CD4-positive, alpha-beta T cell treated with Interferon alpha-2 for 1 hour (primary cell): ENCODE data around the gene HRC.
A peak's percentile ranks its signal among the peaks of the same experiment; 100 is the strongest.
"Not testable (repeated sequence)": the region's sequence is repeated elsewhere in the genome, so short reads cannot be mapped to it uniquely, and the experiment has no call there.

ENCODE experiments used
- DNase-seq, 2 donors: peaks; one replicate each; pipeline ENCODE4 v3.0.0-alpha.2; 2020 to 2022

The HRC gene

DNA sequence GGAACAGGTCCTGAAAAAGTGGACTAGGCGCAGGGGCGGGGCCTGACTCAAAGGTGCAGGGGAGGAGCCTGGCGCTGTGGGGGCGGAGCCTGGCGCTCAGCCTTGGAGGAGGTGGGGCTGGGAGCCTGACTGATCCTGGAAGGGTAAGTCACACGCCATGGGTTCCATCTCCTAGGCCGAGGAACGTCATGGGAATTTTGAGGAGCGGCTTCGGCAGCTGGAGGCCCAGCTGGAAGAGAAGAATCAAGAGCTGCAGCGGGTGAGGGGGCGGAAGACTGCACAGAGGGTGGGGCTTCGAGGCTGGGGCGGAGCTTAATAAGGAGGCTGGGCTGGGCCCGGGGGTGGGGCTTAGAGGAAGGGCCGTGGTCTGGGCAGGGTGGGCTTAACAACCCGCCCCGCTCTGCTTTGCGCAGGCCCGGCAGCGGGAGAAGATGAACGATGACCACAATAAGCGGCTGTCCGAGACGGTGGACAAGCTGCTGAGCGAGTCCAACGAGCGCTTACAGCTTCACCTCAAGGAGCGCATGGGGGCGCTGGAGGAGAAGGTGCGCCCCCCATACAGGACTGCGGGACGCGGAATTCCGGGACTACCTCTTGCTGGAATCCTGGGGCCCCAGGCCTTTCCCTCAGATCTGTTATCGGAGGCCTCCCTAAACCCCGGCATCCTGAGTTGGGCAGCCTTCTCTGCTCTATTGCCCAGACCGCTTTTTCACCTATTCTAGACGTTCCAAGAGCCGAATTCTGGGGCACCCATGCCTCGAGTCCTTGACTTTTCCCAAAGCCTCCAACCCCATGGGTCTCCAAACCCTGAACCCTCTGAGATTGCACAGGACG lies 21.4 kb downstream of the HRC start:
- peak; percentile 46 to 62 for DNase-seq

DNA sequence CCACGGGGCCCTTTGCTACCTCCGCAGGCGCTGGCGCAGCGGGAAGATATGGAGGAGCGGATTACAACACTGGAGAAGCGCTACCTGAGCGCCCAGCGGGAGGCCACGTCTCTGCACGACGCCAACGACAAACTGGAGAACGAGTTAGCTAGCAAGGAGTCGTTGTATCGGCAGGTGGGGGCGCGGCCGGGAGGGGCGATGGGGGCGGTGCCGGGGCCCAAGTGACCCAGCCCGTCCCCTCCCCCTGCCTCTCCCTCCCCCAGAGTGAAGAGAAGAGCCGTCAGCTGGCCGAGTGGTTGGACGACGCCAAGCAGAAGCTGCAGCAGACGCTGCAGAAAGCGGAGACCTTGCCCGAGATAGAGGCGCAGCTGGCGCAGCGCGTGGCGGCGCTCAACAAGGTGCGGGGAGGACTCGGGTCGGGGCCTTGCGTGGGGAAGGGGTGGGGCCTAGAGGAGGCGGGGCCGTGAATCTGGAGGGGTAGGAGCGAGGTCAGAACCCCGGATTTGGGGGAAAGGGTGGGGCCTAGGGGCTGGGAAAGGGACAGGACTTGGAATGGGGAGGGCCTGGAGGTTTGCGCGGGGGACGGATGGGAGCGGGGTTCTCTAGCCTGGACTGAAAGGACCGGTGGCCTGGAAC lies 22.1 kb downstream of the HRC start:
- peak in 1 of 2 donors; percentile 51 for DNase-seq

DNA sequence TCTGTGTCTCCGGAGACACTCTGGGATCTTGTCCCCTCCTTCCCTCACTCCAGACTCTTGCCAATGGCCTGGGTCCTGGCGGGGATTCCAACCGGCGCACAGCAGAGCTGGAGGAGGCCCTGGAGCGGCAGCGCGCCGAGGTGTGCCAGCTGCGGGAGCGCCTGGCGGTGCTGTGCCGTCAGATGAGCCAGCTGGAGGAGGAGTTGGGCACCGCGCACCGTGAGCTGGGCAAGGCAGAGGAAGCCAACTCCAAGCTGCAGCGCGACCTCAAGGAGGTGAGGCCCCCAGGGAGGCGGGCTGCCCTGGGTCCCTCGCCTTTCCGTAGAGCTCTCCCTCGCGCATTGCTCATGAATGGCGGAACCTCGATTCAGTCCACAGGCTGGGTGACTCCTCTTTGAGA lies 24.9 kb downstream of the HRC start:
- no peak for DNase-seq

DNA sequence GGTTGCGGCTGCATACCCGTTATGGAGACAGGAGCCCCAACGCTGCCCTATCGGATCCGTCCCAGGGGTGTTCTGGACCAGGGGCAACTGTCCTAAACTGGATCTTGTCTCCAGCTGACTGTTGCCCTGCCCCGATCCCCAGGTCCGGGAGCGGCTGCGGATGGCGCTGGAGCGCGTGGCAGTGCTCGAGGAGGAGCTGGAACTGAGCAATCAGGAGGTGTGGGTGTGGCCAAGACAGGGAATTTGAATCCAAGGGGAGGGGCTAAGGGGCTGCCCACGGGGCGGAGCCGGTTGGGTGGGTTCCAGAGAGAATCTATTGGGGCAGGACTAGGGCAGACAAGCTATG lies 26.0 kb downstream of the HRC start:
- DNase-seq: no peak

DNA sequence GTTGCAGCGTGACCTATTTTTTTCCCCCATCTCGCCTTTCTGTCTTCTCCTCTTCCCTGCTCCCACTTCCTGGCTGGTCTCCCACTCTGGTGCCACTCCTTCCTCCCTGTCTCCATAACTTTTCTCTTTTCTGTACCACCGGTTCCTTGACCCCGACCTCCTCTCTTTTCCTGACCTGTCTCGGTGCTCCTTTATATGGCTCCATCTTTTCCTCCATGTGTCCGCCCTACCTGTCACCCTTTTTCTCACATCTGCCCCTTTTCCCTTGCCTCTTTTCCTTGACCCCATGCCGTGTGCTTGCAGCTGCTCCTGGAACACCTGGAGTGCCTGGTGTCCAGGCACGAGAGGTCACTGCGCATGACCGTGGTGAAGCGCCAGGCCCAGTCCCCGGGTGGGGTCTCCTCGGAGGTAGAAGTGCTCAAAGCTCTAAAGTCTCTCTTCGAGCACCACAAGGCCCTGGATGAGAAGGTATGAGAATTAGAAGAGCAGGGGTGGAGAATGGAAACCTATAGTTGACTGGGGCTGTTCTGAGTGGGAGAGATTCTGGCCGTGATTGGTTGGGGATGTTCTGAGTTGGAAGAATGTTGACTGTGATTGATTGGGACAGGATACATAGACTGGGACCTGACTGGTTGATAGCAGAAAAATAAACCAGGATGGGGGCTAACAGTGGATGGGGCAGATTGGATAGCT lies 26.5 kb downstream of the HRC start:
- DNase-seq: no peak

DNA sequence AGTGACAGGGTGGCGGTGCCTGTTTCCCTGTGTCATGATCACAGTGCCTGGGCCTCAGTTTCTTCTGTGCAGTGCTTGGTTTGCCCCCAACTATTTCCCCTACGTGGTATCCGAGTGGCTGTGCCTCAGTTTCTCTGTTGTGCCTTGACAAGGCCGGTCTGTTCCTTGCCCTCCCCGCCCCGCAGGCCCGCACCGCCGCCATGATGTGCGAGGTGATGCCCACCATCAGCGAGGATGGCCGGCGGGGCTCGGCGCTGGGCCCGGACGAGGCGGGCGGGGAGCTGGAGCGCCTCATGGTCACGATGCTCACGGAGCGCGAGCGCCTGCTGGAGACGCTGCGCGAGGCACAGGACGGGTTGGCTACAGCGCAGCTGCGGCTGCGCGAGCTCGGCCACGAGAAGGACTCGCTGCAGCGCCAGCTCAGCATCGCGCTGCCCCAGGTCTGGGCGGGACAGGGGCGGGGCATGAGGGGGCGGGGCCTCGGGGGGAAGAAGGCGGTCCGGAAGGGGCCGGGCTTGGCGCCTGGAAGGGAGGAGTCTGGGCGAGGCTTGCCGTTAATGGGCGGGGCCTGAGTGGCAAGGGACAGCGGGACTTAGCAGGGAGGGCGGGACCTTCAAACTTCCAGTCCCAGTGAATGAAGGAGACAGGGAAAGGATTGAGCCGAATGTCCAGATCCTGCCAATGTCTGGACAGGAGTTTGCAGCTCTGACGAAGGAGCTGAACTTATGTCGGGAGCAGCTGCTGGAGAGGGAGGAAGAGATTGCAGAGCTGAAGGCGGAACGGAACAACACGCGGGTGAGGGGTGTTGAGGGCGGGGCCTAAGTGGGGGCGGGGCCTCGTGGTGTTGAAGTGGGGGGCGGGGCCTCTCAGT lies 27.3 kb downstream of the HRC start:
- peak; percentile 96 to 97 for DNase-seq

DNA sequence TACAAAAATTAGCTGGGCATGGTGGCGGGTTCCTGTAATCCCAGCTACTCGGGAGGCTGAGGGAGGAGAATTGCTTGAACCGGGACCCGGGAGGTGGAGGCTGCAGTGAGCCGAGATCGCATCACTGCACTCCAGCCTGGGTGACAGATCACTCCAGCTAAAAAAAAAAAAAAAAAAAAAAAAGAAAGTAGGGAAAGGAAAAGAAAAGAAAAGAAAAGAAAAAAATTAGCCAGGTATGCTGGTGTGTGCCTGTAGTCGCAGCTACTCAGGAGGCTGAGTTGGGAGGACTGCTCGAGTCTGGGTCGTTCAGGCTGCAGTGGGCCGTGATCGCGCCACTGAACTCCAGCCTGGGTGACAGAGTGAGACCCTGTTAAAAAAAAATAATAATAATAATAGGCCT lies 28.0 kb downstream of the HRC start:
- DNase-seq: not testable (repeated sequence)

DNA sequence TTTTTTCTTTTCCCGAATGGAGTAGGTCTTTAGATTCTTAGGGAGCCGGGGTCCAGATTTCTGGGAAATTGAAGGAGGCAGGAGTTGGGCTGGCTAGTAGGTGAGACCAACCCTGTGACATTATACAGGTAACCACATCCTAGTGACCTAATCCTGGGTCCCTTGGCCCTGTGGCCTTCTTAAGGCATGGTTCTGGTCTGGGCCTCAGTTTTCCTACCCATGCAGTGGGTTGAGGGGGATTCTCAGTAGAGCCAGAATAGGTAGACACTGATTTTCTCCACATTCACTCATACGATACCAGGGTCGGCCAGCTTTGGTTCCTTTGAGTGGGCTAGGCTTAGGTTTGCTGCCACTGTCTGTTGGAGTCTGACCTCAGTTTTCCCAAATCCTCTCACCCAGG lies 28.6 kb downstream of the HRC start:
- DNase-seq: no peak

DNA sequence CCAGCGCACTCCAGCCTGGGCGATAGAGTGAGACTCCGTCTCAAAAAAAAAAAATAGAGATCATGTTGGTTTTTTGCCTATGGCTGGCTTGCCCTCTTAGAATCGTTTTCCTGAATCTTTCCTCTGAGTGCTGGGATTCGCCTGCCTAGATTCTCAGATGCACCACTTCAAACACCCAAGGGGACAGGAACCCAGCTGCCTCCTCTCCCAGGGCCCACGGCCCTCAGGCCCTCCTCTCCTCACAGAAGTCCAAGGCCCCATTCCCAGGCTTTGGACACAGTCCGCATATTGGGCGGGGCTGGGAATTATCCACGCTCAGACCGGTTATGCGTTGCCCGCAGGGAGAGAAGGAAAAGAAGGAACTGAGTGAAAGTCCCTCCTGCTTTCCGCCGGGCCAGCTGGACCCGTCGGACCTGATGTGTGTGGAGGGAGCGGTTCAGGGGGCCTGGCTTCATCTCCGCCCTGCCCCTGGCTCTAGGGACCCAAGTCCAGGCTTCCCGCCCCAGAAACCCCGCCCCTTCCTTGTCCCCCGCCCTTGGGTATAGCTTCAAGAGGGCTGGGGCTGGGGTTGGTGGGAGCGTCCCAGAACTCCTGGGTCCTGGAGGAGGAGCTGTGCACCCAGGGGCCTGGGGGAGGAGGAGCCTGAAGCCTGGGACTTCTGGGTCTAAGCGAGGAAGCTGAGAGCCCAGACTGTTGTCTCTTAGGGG lies 30.0 kb downstream of the HRC start:
- DNase-seq: no peak

DNA sequence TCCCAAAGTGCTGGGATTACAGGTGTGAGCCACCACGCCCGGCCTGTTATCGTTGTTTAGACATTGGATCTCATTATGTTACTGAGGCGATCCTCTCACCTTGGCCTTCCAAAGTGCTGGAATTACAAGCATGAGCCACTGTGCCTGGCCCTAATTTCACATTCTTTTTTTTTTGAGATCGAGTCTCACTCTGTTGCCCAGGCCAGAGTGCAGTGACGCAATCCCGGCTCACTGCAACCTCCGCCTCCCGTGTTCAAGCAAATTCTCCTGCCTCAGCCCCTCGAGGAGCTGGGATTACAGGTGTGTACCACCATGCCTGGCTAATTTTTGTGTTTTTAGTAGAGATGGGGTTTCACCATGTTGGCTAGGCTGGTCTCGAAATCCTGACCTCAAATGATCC lies 31.9 kb downstream of the HRC start:
- not testable (repeated sequence) for DNase-seq

DNA sequence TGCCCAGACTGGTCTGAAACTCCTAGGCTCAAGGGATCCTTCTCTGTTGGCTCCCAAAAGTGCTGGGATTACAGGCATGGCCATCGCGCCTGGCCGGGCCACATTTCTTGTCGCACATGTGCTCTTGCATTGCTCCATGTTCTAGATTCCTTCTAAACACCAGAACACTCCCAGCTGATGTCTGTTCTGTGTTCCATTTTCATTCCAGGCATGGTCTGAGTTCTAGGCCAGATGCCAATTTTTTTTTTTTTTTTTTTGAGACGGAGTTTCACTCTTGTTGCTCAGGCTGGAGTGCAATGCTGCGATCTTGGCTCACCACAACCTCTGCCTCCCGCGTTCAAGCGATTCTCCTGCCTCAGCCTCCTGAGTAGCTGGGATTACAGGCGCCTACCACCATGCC lies 33.4 kb downstream of the HRC start:
- not testable (repeated sequence) for DNase-seq

DNA sequence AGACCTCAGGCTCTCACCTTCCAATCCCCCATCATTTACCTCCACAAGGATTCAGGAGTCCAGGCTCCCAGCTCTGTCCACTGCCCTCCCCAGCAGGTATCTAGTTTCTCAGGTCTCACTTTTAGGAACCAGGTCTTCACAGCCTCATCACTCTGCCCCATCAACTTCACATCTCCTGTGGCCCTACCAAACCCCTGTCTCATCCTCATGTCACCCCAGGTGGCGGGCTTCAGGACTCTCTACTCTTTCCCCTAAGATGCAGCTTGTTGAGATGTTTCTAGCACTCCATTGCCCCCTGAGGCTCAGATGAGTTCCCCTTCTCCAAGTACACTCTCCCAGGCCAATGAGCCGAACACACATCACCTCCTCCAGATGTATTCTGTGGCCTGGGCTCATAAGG lies 34.3 kb downstream of the HRC start:
- DNase-seq: no peak

DNA sequence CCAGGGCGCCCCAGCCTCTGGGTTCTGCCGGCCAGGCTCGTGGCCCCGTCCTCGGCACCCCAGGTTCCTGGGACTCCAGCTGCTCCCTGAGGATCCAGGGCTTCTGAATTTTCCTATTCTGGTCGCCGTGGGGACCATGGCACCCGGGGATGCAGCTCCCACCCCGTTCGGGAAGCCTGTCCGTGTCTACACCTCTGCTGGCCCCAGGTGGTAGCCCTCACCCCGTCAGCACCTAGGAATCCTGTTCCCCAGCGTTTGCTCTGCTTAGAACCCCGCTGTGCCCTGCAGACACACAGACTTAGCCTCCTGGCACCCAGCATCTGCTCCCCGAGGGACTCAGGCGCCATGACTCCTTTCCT lies 34.9 kb downstream of the HRC start:
- no peak for DNase-seq

DNA sequence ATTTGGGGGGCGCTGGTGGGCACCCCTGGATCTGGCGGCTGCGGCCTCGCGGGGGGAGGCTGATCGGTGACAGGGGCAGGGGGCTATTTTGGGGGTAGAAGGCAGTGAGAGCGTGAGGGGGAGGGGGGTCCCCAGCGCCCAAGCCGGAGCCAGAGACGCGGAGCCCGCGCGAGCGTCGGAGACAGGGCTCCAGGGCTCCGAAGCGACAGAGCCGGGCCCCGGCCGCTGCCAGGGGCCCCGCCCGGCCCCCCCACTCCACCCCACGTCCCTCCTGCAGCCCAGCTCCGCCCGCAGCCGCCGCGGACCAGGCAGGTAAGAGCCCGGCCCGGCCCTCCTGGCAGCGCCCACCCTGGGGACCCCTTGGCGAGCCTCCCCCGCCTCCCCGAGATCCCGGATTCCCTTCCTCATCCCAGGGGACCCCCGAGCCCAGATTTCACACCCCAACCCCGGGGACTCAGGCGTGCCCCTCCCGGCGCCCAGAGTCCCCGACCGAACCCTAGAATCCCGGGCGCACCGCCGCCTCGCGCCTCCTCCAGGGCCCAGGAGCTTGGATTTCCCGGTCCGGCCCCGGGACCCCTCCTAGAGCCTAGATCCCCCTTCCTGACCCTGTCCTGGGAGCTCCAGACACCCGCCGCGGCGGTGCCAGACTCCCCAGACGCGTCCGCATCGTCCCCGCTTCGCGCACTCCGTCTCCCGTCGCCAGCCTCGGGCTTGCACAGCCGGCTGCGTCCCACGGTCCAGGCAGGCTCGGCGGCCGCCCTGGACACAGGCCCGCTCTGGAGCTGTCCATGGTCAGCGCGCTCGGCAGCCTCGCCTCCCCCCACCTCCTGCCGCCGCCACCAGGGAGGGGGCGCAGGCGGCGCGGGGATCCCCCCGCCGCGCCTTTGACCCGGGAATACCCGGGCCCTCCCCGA lies 35.5 kb downstream of the HRC start, which contains the start of gene PPFIA3:
TSS of gene PPFIA3 (plus strand) at position 134 of the 914 bp plus-strand sequence. CDS start 8,330 bp downstream, outside the sequence.
- DNase-seq: peak in 1 of 2 donors; percentile 36

DNA sequence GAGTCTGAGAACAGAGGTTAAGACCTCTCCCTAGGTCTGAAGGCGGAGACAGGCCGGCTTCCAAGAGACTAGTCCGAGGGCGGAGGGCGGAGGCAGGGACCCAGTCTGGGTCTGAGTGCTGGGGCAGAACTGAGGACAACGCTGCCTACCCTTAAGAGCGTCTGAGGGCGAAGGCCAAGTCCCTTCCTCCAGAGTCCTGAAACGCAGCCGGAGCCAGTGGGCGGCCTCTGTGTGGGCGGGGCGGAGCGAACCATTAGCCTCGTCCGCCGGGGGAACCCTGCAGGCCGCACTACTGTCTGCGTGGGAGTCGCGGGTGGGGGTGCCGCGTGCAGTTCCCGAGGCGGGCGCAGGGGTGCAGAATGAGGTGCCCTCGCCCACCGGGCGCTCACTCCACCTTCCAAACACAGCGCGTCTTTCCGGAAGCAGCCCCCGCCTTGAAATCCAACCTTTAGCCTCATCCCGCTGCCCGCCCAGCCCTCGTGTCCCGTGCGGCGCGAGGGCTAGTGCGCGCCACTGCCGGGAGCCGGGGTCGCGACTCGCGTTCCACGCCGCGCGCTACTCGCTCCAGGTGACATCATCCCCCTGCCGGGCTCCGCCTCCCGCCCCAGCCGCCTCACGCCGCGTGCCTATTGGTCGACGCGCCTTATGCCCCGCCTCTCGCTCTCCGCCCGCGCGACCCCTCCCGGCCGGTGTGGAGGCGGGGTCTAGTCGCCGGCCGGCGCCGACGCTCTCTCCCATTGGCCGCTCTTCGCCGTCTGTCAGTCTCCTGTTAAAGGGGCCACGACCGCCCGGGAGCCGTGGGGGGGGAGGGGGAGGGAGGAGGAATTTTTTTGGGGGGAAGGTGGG lies 36.4 kb downstream of the HRC start, which contains the start of gene C19orf73:
TSS of gene C19orf73 (minus strand) at position 579 of the 846 bp plus-strand sequence. CDS start at position 458, 121 bp downstream.
- peak; percentile 95 to 98 for DNase-seq

DNA sequence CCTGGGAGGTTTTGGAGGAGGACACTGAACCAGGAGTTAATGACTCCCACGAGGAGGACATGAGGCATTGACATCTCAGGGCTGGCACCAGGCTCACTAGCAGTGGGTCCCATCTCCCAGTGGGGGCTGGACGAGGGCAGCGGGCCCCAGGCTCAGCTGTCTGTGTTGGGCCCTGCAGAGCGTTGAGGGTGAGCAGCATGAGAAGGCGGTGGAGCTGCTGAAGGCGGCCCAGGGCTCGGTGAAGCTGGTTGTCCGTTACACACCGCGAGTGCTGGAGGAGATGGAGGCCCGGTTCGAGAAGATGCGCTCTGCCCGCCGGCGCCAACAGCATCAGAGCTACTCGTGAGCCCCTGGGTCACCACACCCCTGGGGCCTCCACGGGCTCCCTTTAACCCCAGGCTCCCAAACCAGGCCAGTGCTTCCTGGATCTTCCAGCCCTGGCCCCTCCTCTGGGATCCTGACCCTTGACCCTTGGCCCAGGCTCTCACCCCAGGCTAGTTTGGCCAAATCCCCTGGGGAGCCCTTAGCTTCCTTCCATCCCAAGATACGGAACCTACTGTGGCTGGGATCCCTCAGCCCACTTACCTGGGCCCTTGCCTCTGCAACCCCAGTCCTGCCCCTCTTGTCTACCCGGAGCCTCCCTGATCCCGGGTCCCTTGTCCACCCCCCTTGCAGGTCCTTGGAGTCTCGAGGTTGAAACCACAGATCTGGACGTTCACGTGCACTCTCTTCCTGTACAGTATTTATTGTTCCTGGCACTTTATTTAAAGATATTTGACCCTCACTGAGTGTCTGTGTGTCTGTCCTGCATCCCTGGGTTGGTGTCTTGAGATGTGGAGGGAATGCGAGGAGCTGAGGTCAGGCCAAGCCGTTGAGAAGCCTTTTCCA lies 37.3 kb downstream of the HRC start:
- no peak for DNase-seq

DNA sequence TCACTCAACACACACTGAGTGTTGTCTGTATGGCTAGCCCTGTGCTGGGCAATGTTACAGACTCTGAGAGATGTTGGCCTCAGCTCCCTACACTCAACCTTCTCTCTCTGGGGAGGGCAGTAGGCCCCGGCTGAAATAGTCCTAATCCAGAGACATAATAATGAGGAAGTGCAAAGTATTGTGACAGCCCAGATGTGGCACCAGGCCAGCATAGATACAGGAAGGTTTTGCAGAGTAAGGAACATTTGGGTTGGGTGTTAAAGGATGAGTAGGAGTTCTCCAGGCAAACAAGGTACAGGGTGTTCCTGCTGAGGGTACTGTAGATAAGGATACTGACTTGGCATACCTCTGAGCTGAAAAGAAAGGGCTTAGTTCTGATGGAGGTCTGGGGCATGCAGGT lies 38.7 kb downstream of the HRC start:
- DNase-seq: no peak

DNA sequence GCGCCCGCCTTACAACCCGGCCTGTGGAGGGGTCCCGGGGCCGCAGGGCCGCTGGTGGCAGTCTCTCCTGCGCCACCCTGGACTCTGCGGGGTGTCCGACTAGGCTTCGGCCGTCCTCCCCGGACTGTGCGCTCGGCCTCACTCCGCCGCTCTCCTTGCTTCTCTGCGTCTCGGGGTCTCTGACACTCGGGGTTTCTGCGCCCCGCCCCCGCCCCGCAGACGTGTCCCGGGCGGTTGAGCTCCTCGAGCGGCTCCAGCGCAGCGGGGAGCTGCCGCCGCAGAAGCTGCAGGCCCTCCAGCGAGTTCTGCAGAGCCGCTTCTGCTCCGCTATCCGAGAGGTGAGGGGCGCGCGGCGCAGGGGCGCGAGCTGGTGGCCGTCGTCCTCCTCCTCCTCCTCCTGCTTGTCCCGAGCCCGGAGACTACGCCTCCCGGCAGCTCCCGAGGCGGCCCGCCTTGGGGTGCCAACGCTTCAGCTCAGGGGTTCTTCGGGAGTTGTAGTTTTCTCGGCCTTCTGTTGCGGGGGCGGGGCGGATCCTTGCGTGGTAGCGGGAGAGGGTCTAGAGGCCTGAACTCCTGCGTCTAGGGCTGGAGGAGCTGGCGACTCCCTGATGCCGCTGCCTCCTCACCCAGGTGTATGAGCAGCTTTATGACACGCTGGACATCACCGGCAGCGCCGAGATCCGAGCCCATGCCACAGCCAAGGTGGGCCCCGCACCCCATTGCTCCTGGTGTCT lies 40.4 kb downstream of the HRC start:
- DNase-seq: peak; percentile 46 to 61
